ENCODE results near the gene DUSP16. TPM values are rescaled to one million over a fixed set of nuclear protein-coding genes. Genes with fewer than 3 reads are reported as not detected.
"Not testable (repeated sequence)": the region's sequence is repeated elsewhere in the genome, so short reads cannot be mapped to it uniquely, and the experiment has no call there.

DUSP16 gene
- total RNA-seq, 4 donors from 2014 or later, result 16.2 to 23.2 (median 19.1) TPM

- no peaks in the 10 kb centered on the region for H3K4me1 ChIP-seq
- TF ChIP-seq EP300 (IDR thresholded peaks at IDR 0.05) (no peak), CTCF (IDR thresholded peaks at IDR 0.05) (no peak), POLR2A (IDR thresholded peaks at IDR 0.05) (no peak)
- H3K4me3 ChIP-seq, result no peak overlapping the region
- H3K36me3 ChIP-seq, result peaks cover 0 to 88% (median 8%) of the 10 kb centered on the region in 3 donors
- peak overlapping the region in 2 of 4 donors; percentile 8 to 26 for H3K27ac ChIP-seq
- WGBS, 2 donors, result 74 to 87% methylated on average over 21 of the region's 21 CpGs
- H3K9me3 ChIP-seq, result no peaks in the 10 kb centered on the region
- no peaks in the 10 kb centered on the region for H3K27me3 ChIP-seq
- no peak for DNase-seq (ENCODE audit: low spot score in 2 of 2)
Observed at GRCh38 chr12:12476857-12477531, 85.7 kb downstream of the DUSP16 start.

- WGBS, 2 donors, result 84 to 87% methylated on average over 15 of the region's 15 CpGs
- DNase-seq (ENCODE audit: low spot score in 2 of 2), result no peak
- peaks cover 0 to 82% (median 8%) of the 10 kb centered on the region in 3 donors for H3K36me3 ChIP-seq
- peak overlapping the region in 3 of 4 donors; percentile 34 to 46 (median 44) for H3K27ac ChIP-seq
- H3K27me3 ChIP-seq, result no peaks in the 10 kb centered on the region
- no peaks in the 10 kb centered on the region for H3K9me3 ChIP-seq
- no peaks in the 10 kb centered on the region for H3K4me1 ChIP-seq
- TF ChIP-seq POLR2A (IDR thresholded peaks at IDR 0.05) (no peak), CTCF (IDR thresholded peaks at IDR 0.05) (no peak), EP300 (IDR thresholded peaks at IDR 0.05) (no peak)
- no peak overlapping the region for H3K4me3 ChIP-seq
Observed at GRCh38 chr12:12474931-12475795, 87.5 kb downstream of the DUSP16 start.

- H3K27ac ChIP-seq, result peak overlapping the region in 2 of 4 donors; percentile 34
- 80 to 87% methylated on average over 8 of the region's 8 CpGs for WGBS, 2 donors
- no peaks in the 10 kb centered on the region for H3K4me1 ChIP-seq
- TF ChIP-seq EP300 (IDR thresholded peaks at IDR 0.05) (no peak), POLR2A (IDR thresholded peaks at IDR 0.05) (no peak), CTCF (IDR thresholded peaks at IDR 0.05) (no peak)
- no peak overlapping the region for H3K4me3 ChIP-seq
- H3K9me3 ChIP-seq, result no peaks in the 10 kb centered on the region
- DNase-seq (ENCODE audit: low spot score in 2 of 2), result no peak
- peaks cover 0 to 81% (median 8%) of the 10 kb centered on the region in 3 donors for H3K36me3 ChIP-seq
- no peaks in the 10 kb centered on the region for H3K27me3 ChIP-seq
Observed at GRCh38 chr12:12474471-12474928, 88.2 kb downstream of the DUSP16 start.

GRCh38 chr12:12473223-12473622 lies 89.4 kb downstream of the DUSP16 start:
- H3K27me3 ChIP-seq, result no peaks in the 10 kb centered on the region
- DNase-seq (ENCODE audit: low spot score in 2 of 2), result no peak
- peaks cover 0 to 73% (median 8%) of the 10 kb centered on the region in 3 donors for H3K36me3 ChIP-seq
- no peaks in the 10 kb centered on the region for H3K9me3 ChIP-seq
- peak overlapping the region in 1 of 4 donors; percentile 34 for H3K27ac ChIP-seq
- WGBS, 2 donors, result 93 to 95% methylated on average over 4 of the region's 4 CpGs
- H3K4me1 ChIP-seq, result peaks cover 0 to 2% (median 0%) of the 10 kb centered on the region in 4 donors
- no peak overlapping the region for H3K4me3 ChIP-seq
- TF ChIP-seq EP300 (IDR thresholded peaks at IDR 0.05), result no peak
- TF ChIP-seq CTCF (IDR thresholded peaks at IDR 0.05), result no peak
- TF ChIP-seq POLR2A (IDR thresholded peaks at IDR 0.05), result no peak

GRCh38 chr12:12471982-12472961 lies 90.4 kb downstream of the DUSP16 start:
- H3K27ac ChIP-seq; H3K4me3 ChIP-seq; H3K27me3 ChIP-seq; H3K4me1 ChIP-seq; DNase-seq (ENCODE audit: low spot score in 2 of 2); H3K9me3 ChIP-seq: not testable (repeated sequence)
- 82 to 89% methylated on average over 27 to 29 of the region's 37 CpGs for WGBS, 2 donors
- peaks cover 0 to 65% (median 3%) of the 10 kb centered on the region in 3 donors for H3K36me3 ChIP-seq

Measured in tibial nerve (tissue), 4 donors.